HUES48 (cell line): ENCODE results near the gene RPTOR.
"Not testable (repeated sequence)": the region's sequence is repeated elsewhere in the genome, so short reads cannot be mapped to it uniquely, and the experiment has no call there.

ENCODE experiments used
- H3K27ac ChIP-seq: one replicate; pipeline ENCODE4 v1.7.0; 2013; ENCODE audit warnings: low read depth, low read length, inconsistent platforms
- H3K27me3 ChIP-seq: 2 replicates; pipeline ENCODE4 v1.6.1; 2013; ENCODE audit warnings: mild to moderate bottlenecking, low read length; ENCODE audit not compliant: control insufficient read depth, insufficient read depth
- H3K36me3 ChIP-seq: 2 replicates; pipeline ENCODE4 v1.6.1; 2013; ENCODE audit warnings: low read length; ENCODE audit not compliant: control insufficient read depth, insufficient read depth
- H3K4me1 ChIP-seq: 2 replicates; pipeline ENCODE4 v1.6.1; 2013; ENCODE audit warnings: mild to moderate bottlenecking, low read length; ENCODE audit not compliant: control insufficient read depth, insufficient read depth
- H3K4me3 ChIP-seq: 2 replicates; pipeline ENCODE4 v1.5.1; 2013; ENCODE audit warnings: mild to moderate bottlenecking, low read depth, low read length
- H3K9ac ChIP-seq: 2 replicates; pipeline ENCODE4 v1.6.1; 2013; ENCODE audit warnings: mild to moderate bottlenecking, low read depth, low read length, moderate library complexity
- H3K9me3 ChIP-seq: 2 replicates; pipeline ENCODE4 v1.6.1; 2013; ENCODE audit warnings: low read length; ENCODE audit not compliant: control insufficient read depth, insufficient read depth

RPTOR gene

GRCh38 chr17:80528536-80528935, 16.1 kb upstream of the RPTOR start:
- Histone ChIP-seq H3K4me1 (peaks cover 11% of the 10 kb centered on the region), H3K4me3 (no peak overlapping the region), H3K27me3 (no peaks in the 10 kb centered on the region), H3K9ac (no peak overlapping the region), H3K36me3 (no peaks in the 10 kb centered on the region), H3K27ac (no peak overlapping the region), H3K9me3 (no peaks in the 10 kb centered on the region)

- Histone ChIP-seq H3K9ac (no peak overlapping the region), H3K27me3 (no peaks in the 10 kb centered on the region), H3K9me3 (no peaks in the 10 kb centered on the region), H3K27ac (no peak overlapping the region), H3K4me1 (peaks cover 11% of the 10 kb centered on the region), H3K36me3 (no peaks in the 10 kb centered on the region), H3K4me3 (no peak overlapping the region)
Observed at GRCh38 chr17:80529104-80529903, 15.3 kb upstream of the RPTOR start.

- Histone ChIP-seq H3K4me3 (no peak overlapping the region), H3K36me3 (no peaks in the 10 kb centered on the region), H3K4me1 (peaks cover 11% of the 10 kb centered on the region), H3K9me3 (no peaks in the 10 kb centered on the region), H3K9ac (no peak overlapping the region), H3K27me3 (no peaks in the 10 kb centered on the region), H3K27ac (no peak overlapping the region)
Observed at GRCh38 chr17:80529904-80530292, 14.7 kb upstream of the RPTOR start.

GRCh38 chr17:80531400-80531799, 13.2 kb upstream of the RPTOR start:
- Histone ChIP-seq H3K27me3 (no peaks in the 10 kb centered on the region), H3K9me3 (no peaks in the 10 kb centered on the region), H3K36me3 (no peaks in the 10 kb centered on the region), H3K9ac (no peak overlapping the region), H3K27ac (no peak overlapping the region), H3K4me1 (peaks cover 6% of the 10 kb centered on the region), H3K4me3 (no peak overlapping the region)

- H3K4me3 ChIP-seq, H3K9me3 ChIP-seq, H3K36me3 ChIP-seq, H3K27ac ChIP-seq, H3K9ac ChIP-seq, H3K27me3 ChIP-seq, H3K4me1 ChIP-seq: not testable (repeated sequence)
Observed at GRCh38 chr17:80537386-80537785, 7.3 kb upstream of the RPTOR start.

- H3K36me3 ChIP-seq = no peaks in the 10 kb centered on the region
- H3K27me3 ChIP-seq = peaks cover 7% of the 10 kb centered on the region
- H3K27ac ChIP-seq = no peak overlapping the region
- H3K4me3 ChIP-seq = no peak overlapping the region
- H3K9ac ChIP-seq = no peak overlapping the region
- 0 out of 2 replicates have a peak, but pooled peaks cover 2% of the 10 kb centered on the region for H3K4me1 ChIP-seq
- H3K9me3 ChIP-seq = no peaks in the 10 kb centered on the region
Observed at GRCh38 chr17:80538484-80538883, 6.2 kb upstream of the RPTOR start.

- Histone ChIP-seq H3K27me3 (peaks cover 7% of the 10 kb centered on the region), H3K9ac (no peak overlapping the region), H3K36me3 (no peaks in the 10 kb centered on the region), H3K9me3 (no peaks in the 10 kb centered on the region), H3K4me3 (no peak overlapping the region), H3K4me1 (0 out of 2 replicates have a peak, but pooled peaks cover 2% of the 10 kb centered on the region), H3K27ac (no peak overlapping the region)
Observed at GRCh38 chr17:80539022-80539641, 5.5 kb upstream of the RPTOR start.

GRCh38 chr17:80545499-80545826, 825 bp downstream of the RPTOR start:
- H3K27ac ChIP-seq = peak overlapping the region; percentile 84

GRCh38 chr17:80546267-80546666, 1.6 kb downstream of the RPTOR start:
- Histone ChIP-seq H3K27ac (no peak overlapping the region), H3K4me3 (peak overlapping the region; percentile 99), H3K9ac (no peak overlapping the region), H3K9me3 (no peaks in the 10 kb centered on the region), H3K36me3 (no peaks in the 10 kb centered on the region), H3K4me1 (peaks cover 6% of the 10 kb centered on the region; the same call in 1 of the 2 replicates), H3K27me3 (peaks cover 7% of the 10 kb centered on the region)

More at GRCh38 chr17:80545499-80545826, 825 bp downstream of the RPTOR start:
- H3K9ac ChIP-seq = peak overlapping the region; percentile 96
- no peaks in the 10 kb centered on the region for H3K9me3 ChIP-seq
- H3K4me1 ChIP-seq = peaks cover 6% of the 10 kb centered on the region; the same call in 1 of the 2 replicates
- peak overlapping the region; percentile 99 for H3K4me3 ChIP-seq
- peaks cover 7% of the 10 kb centered on the region for H3K27me3 ChIP-seq
- H3K36me3 ChIP-seq = no peaks in the 10 kb centered on the region

- H3K4me3 ChIP-seq = no peak overlapping the region
Observed at GRCh38 chr17:80552523-80552922, 7.9 kb downstream of the RPTOR start.

GRCh38 chr17:80555266-80555665, 10.6 kb downstream of the RPTOR start:
- no peaks in the 10 kb centered on the region for H3K9me3 ChIP-seq
- no peaks in the 10 kb centered on the region for H3K4me1 ChIP-seq
- no peaks in the 10 kb centered on the region for H3K36me3 ChIP-seq
- no peak overlapping the region for H3K27ac ChIP-seq
- H3K27me3 ChIP-seq = peaks cover 12% of the 10 kb centered on the region; the same call in 1 of the 2 replicates
- no peak overlapping the region for H3K4me3 ChIP-seq
- no peak overlapping the region for H3K9ac ChIP-seq

More at GRCh38 chr17:80552523-80552922, 7.9 kb downstream of the RPTOR start:
- Histone ChIP-seq H3K4me1 (no peaks in the 10 kb centered on the region), H3K9me3 (no peaks in the 10 kb centered on the region), H3K9ac (no peak overlapping the region), H3K36me3 (no peaks in the 10 kb centered on the region), H3K27ac (no peak overlapping the region), H3K27me3 (no peaks in the 10 kb centered on the region)
